Measurements from ENCODE around the gene ZWILCH. TPM values are rescaled to one million over a fixed set of nuclear protein-coding genes. Genes with fewer than 3 reads are reported as not detected.

The ZWILCH gene
- total and polyA plus RNA-seq, 2 of the 4 experiments (the other 2 are of a cell fraction) = 10.5 to 22.2 TPM

GRCh38 chr15:66459818-66460615 is 45.1 kb upstream of the ZWILCH start:
- Histone ChIP-seq H4K91ac (ENCODE audit: insufficient read depth, low read depth, low read length) (peak overlapping the region; percentile 37; the same call in 1 of the 2 replicates), H4K8ac (ENCODE audit: low read depth in 2 of 2, low read length in 2 of 2) (peak overlapping the region in 1 of 2 experiments; percentile 77; a peak in 2 of 4 replicates), H3K4ac (ENCODE audit: low read depth, low read length) (peak overlapping the region; percentile 73), H3K9ac (ENCODE audit: low read depth, low read length) (no peak overlapping the region), H3K14ac (replicated peaks; ENCODE audit: low read depth, low read length) (peak overlapping the region; percentile 49), H2BK5ac (ENCODE audit: low read depth, low read length, poor library complexity, severe bottlenecking) (peak overlapping the region; percentile 3), H3K79me1 (ENCODE audit: low read depth in 1 of 2, low read length in 2 of 2) (peaks cover 34 to 61% of the 10 kb centered on the region in 2 experiments), H3K9me1 (ENCODE audit: insufficient read depth, low read length) (peaks cover 23% of the 10 kb centered on the region), H3K27ac (ENCODE audit: insufficient read depth, low read length) (no peak overlapping the region), H3K23ac (ENCODE audit: low read depth, low read length) (peak overlapping the region; percentile 55; the same call in 1 of the 2 replicates), H3K36me3 (ENCODE audit: control insufficient read depth, insufficient read depth, low read length) (peaks cover 1% of the 10 kb centered on the region), H2BK15ac (ENCODE audit: low read depth, low read length) (no peak overlapping the region; the same call in 2 of the 3 replicates), H3K56ac (ENCODE audit: extremely low read depth, insufficient read depth, low read length) (no peak overlapping the region), H2AFZ (replicated peaks; ENCODE audit: low read length, poor library complexity) (peak overlapping the region; percentile 66), H4K20me1 (ENCODE audit: insufficient read depth, low read length) (peaks cover 3% of the 10 kb centered on the region; the same call in 1 of the 2 replicates), H2AK9ac (replicated peaks; ENCODE audit: low read depth, low read length, poor library complexity) (peak overlapping the region; percentile 42), H3K4me3 (ENCODE audit: insufficient read depth, low read depth, low read length) (no peak overlapping the region), H3K27me3 (ENCODE audit: control insufficient read depth, insufficient read depth, low read length) (no peaks in the 10 kb centered on the region), H3K18ac (ENCODE audit: low read depth, low read length) (no peak overlapping the region), H3K4me2 (ENCODE audit: low read depth, low read length) (no peak overlapping the region), H4K5ac (ENCODE audit: low read depth, low read length) (no peak overlapping the region), H2AK5ac (ENCODE audit: low read depth, low read length) (peak overlapping the region; percentile 62; the same call in 1 of the 2 replicates), H2BK120ac (ENCODE audit: low read depth, low read length) (peak overlapping the region; percentile 35; the same call in 1 of the 2 replicates), H3K9me3 (ENCODE audit: control insufficient read depth, insufficient read depth, low read length) (no peaks in the 10 kb centered on the region), H2BK20ac (ENCODE audit: low read depth, low read length) (peak overlapping the region; percentile 18; the same call in 1 of the 2 replicates), H3K4me1 (ENCODE audit: control insufficient read depth, insufficient read depth, low read length) (peaks cover 6% of the 10 kb centered on the region)
- ATAC-seq (ENCODE audit: low read depth) (peak; percentile 89), DNase-seq (peak; percentile 77)
- no TSS peak for BruUV-seq (replicated peaks)
- intact Hi-C loops (cut with micrococcal nuclease) = no loop called here
- TF ChIP-seq MAFK (IDR thresholded peaks at IDR 0.05; ENCODE audit: low read depth, low read length) (no peak), CTCF (conservative IDR thresholded peaks at IDR 0.05; ENCODE audit: low read depth, low read length) (no peak), NFE2L2 (IDR thresholded peaks at IDR 0.05; ENCODE audit: low read depth, low read length) (no peak), RCOR1 (IDR thresholded peaks at IDR 0.05; ENCODE audit: insufficient replicate concordance, low read length) (no peak), MXI1 (IDR thresholded peaks at IDR 0.05; ENCODE audit: borderline replicate concordance, low read depth, low read length) (no peak), SMC3 (IDR thresholded peaks at IDR 0.05; ENCODE audit: low read depth, low read length) (no peak), RAD21 (IDR thresholded peaks at IDR 0.05; ENCODE audit: low read length) (no peak), RFX5 (IDR thresholded peaks at IDR 0.05; ENCODE audit: low read depth, low read length) (no peak), BHLHE40 (IDR thresholded peaks at IDR 0.05; ENCODE audit: low read depth, low read length) (no peak), USF2 (IDR thresholded peaks at IDR 0.05; ENCODE audit: low read depth, low read length) (no peak), FOS (IDR thresholded peaks at IDR 0.05; ENCODE audit: low read depth, low read length) (no peak), CHD1 (IDR thresholded peaks at IDR 0.05; ENCODE audit: low read depth, low read length) (no peak), ELK1 (IDR thresholded peaks at IDR 0.05; ENCODE audit: borderline replicate concordance, low read depth, low read length) (no peak)
- CTCF ChIA-PET = no interaction called here
- POLR2A ChIA-PET (ENCODE audit: unreplicated experiment) = interaction anchor here (0.7 kb wide), 1 partner anchor 50 kb away, joined by 10 read pairs; no protein-coding TSS in a partner anchor
- in situ Hi-C loops (cut with MboI; ENCODE audit: low sequenced_read_pairs) = no loop called here
- WGBS, 2 experiments (ENCODE audit: extremely low coverage in 2 of 2, insufficient read length in 1 of 2) = no CpG with 5 or more reads among the region's 3 CpGs
- dilution Hi-C loops (cut with HindIII; ENCODE audit: low sequenced_read_pairs, unreplicated experiment) = no loop called here
